ENCODE results near the gene PLD1.

GRCh38 chr3:171811913-171812335, 1.6 kb upstream of the PLD1 start:
- TF ChIP-seq CTCF (IDR thresholded peaks at IDR 0.05; ENCODE audit: low read depth, low read length) = no peak
- no peak for TF ChIP-seq POLR2A (IDR thresholded peaks at IDR 0.05; ENCODE audit: extremely low read depth, insufficient read length)
- TF ChIP-seq MAX (IDR thresholded peaks at IDR 0.05; ENCODE audit: low read depth, low read length) = no peak

All from NB4 (cell line).